GM20000 (cell line): Measurements from ENCODE around the gene HES1.

Source experiments
- DNase-seq: peaks from one replicate; pipeline ENCODE4 v3.0.0; 2012; ENCODE audit warnings: low spot score
- CTCF ChIP-seq: IDR thresholded peaks from 2 replicates; pipeline ENCODE4 v1.5.1; 2012; ENCODE audit warnings: mild to moderate bottlenecking, control low read depth; ENCODE audit errors: extremely low read depth, missing control alignments

Gene HES1

GRCh38 chr3:194129581-194130133 lies 6.3 kb upstream of the HES1 start:
- DNase-seq, result no peak

GRCh38 chr3:194130188-194130587 lies 5.8 kb upstream of the HES1 start:
- no peak for TF ChIP-seq CTCF
- DNase-seq, result no peak

More at GRCh38 chr3:194129581-194130133, 6.3 kb upstream of the HES1 start:
- TF ChIP-seq CTCF, result no peak

GRCh38 chr3:194130807-194131589 lies 5.0 kb upstream of the HES1 start:
- TF ChIP-seq CTCF, result no peak
- peak; percentile 72 for DNase-seq

GRCh38 chr3:194132465-194133286 lies 3.3 kb upstream of the HES1 start:
- TF ChIP-seq CTCF, result no peak
- no peak for DNase-seq

- DNase-seq, result no peak
- no peak for TF ChIP-seq CTCF
Measured at GRCh38 chr3:194133661-194134230, 2.2 kb upstream of the HES1 start.

GRCh38 chr3:194134231-194134756 lies 1.7 kb upstream of the HES1 start:
- TF ChIP-seq CTCF, result no peak
- peak; percentile 75 for DNase-seq
